Adrenal gland (tissue), 5 donors: ENCODE measurements around the gene LARP1.

Experiments used
- CTCF ChIP-seq, 6 experiments: fragments of 450-650 bp in 4 of 6; fragments of 200-600 bp in 2 of 6; sonication (generic) in 1 of 6; IDR thresholded peaks; 1 replicate in 5 of 6; 2 replicates in 1 of 6; pipeline versions ENCODE4 v1.5.1 to v1.8.0; 2016 to 2021; ENCODE audit warnings: antibody characterized with exemption in 6 of 6, mild to moderate bottlenecking in 2 of 6, moderate library complexity in 1 of 6
- POLR2A ChIP-seq, 2 donors: fragments of 450-650 bp; IDR thresholded peaks; one replicate each; pipeline ENCODE4 v1.6.1; 2017; ENCODE audit warnings: antibody characterized with exemption in 2 of 2, mild to moderate bottlenecking in 2 of 2, moderate library complexity in 1 of 2
- donor health status: DM: no; HTN: no; CAD: no.

GRCh38 chr5:154866841-154867240 is 111.7 kb downstream of the LARP1 start:
- no peak for TF ChIP-seq CTCF (IDR thresholded peaks at IDR 0.05)
- no peak for TF ChIP-seq POLR2A (IDR thresholded peaks at IDR 0.05)
